HAP-1 (cell line): ENCODE data around the gene CAST.
A peak's percentile ranks its signal among the peaks of the same experiment; 100 is the strongest.
"Not testable (repeated sequence)": the region's sequence is repeated elsewhere in the genome, so short reads cannot be mapped to it uniquely, and the experiment has no call there.

Source experiments
- DNase-seq, 2 experiments: peaks; one replicate each; pipeline ENCODE4 v3.0.0-alpha.2; 2016 to 2020; ENCODE audit warnings: low spot score in 2 of 2
- H3K27me3 ChIP-seq: fragments of 250-450 bp; sonication (Bioruptor Pico); 2 replicates; pipeline ENCODE4 v1.5.1; 2020; ENCODE audit warnings: low read depth, mild to moderate bottlenecking, moderate library complexity
- H3K36me3 ChIP-seq: fragments of 250-450 bp; sonication (Bioruptor Pico); replicated peaks from 2 replicates; pipeline ENCODE4 v1.5.1; 2020; ENCODE audit warnings: mild to moderate bottlenecking
- H3K4me1 ChIP-seq: fragments of 250-450 bp; sonication (Bioruptor Pico); 2 replicates; pipeline ENCODE4 v1.5.1; 2020; ENCODE audit warnings: mild to moderate bottlenecking
- H3K4me3 ChIP-seq: fragments of 250-450 bp; sonication (Bioruptor Pico); 2 replicates; pipeline ENCODE4 v1.5.1; 2020; ENCODE audit warnings: mild to moderate bottlenecking, moderate library complexity
- H3K9me3 ChIP-seq: fragments of 250-450 bp; sonication (Bioruptor Pico); 2 replicates; pipeline ENCODE4 v1.5.1; 2020; ENCODE audit warnings: mild to moderate bottlenecking, moderate library complexity
- in situ Hi-C: fragments of 300-500 bp; cut with MboI; formaldehyde crosslinking; loops from 3 replicates; pipeline ENCODE4 v1.14.3; 2020; ENCODE audit warnings: low sequenced_read_pairs, inconsistent platforms, mixed read lengths

CAST gene

GRCh38 chr5:96661855-96662724 lies at the start of gene CAST:
CAST (plus strand) TSS chr5:96662376; CDS start chr5:96662423, 47 bp downstream.
- H3K36me3 ChIP-seq: no peaks in the 10 kb centered on the region
- in situ Hi-C loops: no loop called here
- H3K27me3 ChIP-seq: no peaks in the 10 kb centered on the region
- DNase-seq: peak; percentile 93 to 94
- no peaks in the 10 kb centered on the region for H3K9me3 ChIP-seq
- peak within 1 kb of the TSS; percentile 74 for H3K4me3 ChIP-seq
- H3K4me1 ChIP-seq: peaks cover 10% of the 10 kb centered on the region

DNA sequence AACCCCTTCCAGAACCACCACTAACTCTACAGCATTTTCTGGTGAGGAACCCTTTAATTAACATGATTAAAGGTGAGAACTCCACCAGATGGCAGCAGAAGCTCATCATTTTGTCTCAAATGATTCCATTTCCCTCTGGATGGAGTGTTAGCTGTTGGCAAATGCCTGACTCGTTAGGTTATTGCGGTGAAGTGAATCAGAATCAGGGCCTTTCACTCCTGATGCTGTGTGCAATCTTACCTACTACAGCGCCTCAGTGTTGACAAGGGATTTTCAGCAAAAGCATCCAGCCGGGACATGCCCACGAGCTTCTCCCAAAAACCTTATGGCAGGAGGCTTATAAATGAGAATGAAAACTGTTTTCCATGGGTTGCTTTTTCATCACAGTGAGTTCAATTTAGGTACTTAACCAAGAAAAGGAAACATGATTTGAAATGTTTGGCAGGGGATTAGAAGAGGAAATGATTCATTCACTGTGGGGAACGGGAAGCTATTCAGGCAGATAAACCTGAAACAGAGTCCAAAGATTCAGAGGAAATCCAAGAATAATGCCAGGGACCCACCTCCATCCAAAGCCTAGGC lies 48.0 kb upstream of the CAST start:
- H3K9me3 ChIP-seq: no peaks in the 10 kb centered on the region
- H3K4me1 ChIP-seq: peaks cover 6% of the 10 kb centered on the region
- peak; percentile 69 to 72 for DNase-seq
- in situ Hi-C loops: loop anchor here (25.0 kb wide), 1 partner anchor 752 kb away; no protein-coding TSS in a partner anchor
- H3K4me3 ChIP-seq: no peak overlapping the region
- H3K27me3 ChIP-seq: peaks cover 3% of the 10 kb centered on the region; the same call in 1 of the 2 replicates
- no peaks in the 10 kb centered on the region for H3K36me3 ChIP-seq

- Histone ChIP-seq H3K4me3 (no peak overlapping the region), H3K9me3 (no peaks in the 10 kb centered on the region), H3K36me3 (no peaks in the 10 kb centered on the region), H3K4me1 (peaks cover 4% of the 10 kb centered on the region), H3K27me3 (peaks cover 3% of the 10 kb centered on the region; the same call in 1 of the 2 replicates)
- no peak for DNase-seq
- in situ Hi-C loops: loop anchor here (25.0 kb wide), 1 partner anchor 753 kb away; no protein-coding TSS in a partner anchor
These were observed 47.0 kb upstream of the CAST start for GRCh38 chr5:96615223-96615622.

DNA sequence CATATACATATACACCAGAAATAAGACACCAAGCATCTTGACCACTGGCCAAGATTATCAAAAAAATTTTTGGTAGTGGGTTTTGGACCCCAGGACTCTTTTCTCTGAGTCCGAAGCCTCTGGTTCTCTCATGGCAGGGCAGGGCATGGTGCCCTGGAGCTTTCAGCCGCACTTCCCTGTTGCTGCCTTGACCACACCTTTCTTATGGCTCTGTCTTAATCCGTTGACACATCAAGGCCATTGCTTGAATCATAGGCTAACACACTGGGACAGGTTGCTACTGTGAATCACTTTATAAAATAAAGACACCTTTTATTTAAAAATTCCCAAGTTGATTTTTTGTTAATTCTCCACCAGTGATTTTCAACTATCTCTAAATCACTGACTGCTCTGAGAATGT lies 45.4 kb upstream of the CAST start:
- Histone ChIP-seq H3K27me3 (peaks cover 3% of the 10 kb centered on the region; the same call in 1 of the 2 replicates), H3K4me1 (no peaks in the 10 kb centered on the region), H3K9me3 (no peaks in the 10 kb centered on the region), H3K4me3 (no peak overlapping the region), H3K36me3 (no peaks in the 10 kb centered on the region)
- in situ Hi-C loops: loop anchor here (25.0 kb wide), 1 partner anchor 754 kb away; no protein-coding TSS in a partner anchor
- no peak for DNase-seq

DNA sequence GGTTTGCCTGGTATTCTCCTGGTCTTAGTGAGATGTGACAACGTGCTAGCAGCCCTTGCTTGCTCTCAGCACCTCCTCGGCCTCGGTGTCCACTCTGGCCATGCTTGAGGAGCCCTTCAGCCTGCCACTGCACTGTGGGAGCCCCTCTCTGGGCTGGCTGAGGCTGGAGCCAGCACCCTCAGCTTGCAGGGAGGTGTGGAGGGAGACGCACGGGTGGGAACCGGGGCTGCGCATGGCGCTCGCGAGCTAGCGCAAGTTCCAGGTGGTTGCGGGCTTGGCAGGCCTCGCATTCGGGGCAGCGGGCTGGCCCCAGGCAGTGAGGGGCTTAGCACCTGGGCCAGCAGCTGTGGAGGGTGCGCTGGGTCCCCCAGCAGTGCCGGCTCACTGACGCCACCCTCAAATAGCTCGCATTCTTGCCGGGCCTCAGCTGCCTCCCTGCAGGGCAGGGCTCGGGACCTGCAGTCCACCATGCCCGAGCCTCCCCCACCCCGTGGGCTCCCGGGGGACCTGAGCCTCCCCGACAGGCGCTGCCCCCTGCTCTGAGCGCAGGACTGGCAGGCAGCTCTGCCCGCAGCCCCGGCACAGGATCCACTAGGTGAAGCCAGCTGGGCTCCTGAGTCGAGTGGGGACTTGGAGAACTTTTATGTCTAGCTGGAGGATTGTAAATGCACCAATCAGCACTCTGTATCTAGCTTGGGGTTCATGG lies 43.7 kb upstream of the CAST start:
- not testable (repeated sequence) for H3K27me3 ChIP-seq, H3K36me3 ChIP-seq, H3K4me3 ChIP-seq, H3K9me3 ChIP-seq, DNase-seq, H3K4me1 ChIP-seq
- in situ Hi-C loops: loop anchor here (25.0 kb wide), 1 partner anchor 756 kb away; no protein-coding TSS in a partner anchor

- Histone ChIP-seq H3K4me3 (no peak overlapping the region), H3K9me3 (no peaks in the 10 kb centered on the region), H3K36me3 (no peaks in the 10 kb centered on the region), H3K4me1 (no peaks in the 10 kb centered on the region), H3K27me3 (no peaks in the 10 kb centered on the region)
- in situ Hi-C loops: loop anchor here (25.0 kb wide), 1 partner anchor 758 kb away; no protein-coding TSS in a partner anchor
- DNase-seq: no peak
These were observed 42.2 kb upstream of the CAST start for GRCh38 chr5:96619946-96620345.

GRCh38 chr5:96624596-96624995 lies 37.6 kb upstream of the CAST start:
- peaks cover 4% of the 10 kb centered on the region; the same call in 1 of the 2 replicates for H3K4me1 ChIP-seq
- no peak overlapping the region for H3K4me3 ChIP-seq
- no peaks in the 10 kb centered on the region for H3K36me3 ChIP-seq
- no peak for DNase-seq
- H3K9me3 ChIP-seq: no peaks in the 10 kb centered on the region
- in situ Hi-C loops: loop anchor here (25.0 kb wide), 1 partner anchor 762 kb away; no protein-coding TSS in a partner anchor
- no peaks in the 10 kb centered on the region for H3K27me3 ChIP-seq

- H3K9me3 ChIP-seq: no peaks in the 10 kb centered on the region
- in situ Hi-C loops: loop anchor here (25.0 kb wide), 1 partner anchor 537 kb away; no protein-coding TSS in a partner anchor
- no peak overlapping the region for H3K4me3 ChIP-seq
- H3K4me1 ChIP-seq: peaks cover 4% of the 10 kb centered on the region; the same call in 1 of the 2 replicates
- DNase-seq: no peak
- no peaks in the 10 kb centered on the region for H3K36me3 ChIP-seq
- H3K27me3 ChIP-seq: no peaks in the 10 kb centered on the region
These were observed 36.8 kb upstream of the CAST start for GRCh38 chr5:96625365-96625764.

DNA sequence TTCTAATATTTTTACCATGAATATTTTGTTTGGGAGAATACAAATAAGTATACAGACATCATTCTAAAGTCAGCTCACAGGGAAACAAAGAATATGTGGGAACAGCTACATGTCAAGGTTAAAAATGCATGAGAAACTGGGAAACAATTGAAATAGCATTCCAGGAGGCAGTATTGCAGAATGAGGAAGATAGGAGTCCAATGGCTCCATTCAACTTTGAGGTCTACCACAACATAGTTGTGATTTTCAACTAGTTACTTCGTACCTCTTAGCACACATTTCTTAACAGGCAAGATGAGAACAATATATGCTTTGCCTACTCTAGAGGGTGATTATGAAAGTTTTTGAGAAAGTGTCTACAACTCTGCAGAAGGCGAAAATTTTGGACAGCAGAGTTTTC lies 35.2 kb upstream of the CAST start:
- in situ Hi-C loops: loop anchor here (25.0 kb wide), 1 partner anchor 535 kb away; no protein-coding TSS in a partner anchor
- H3K4me1 ChIP-seq: peaks cover 4% of the 10 kb centered on the region; the same call in 1 of the 2 replicates
- H3K36me3 ChIP-seq: no peaks in the 10 kb centered on the region
- H3K9me3 ChIP-seq: no peaks in the 10 kb centered on the region
- H3K4me3 ChIP-seq: no peak overlapping the region
- H3K27me3 ChIP-seq: no peaks in the 10 kb centered on the region
- no peak for DNase-seq

GRCh38 chr5:96627792-96628398 lies 34.3 kb upstream of the CAST start:
- H3K36me3 ChIP-seq: no peaks in the 10 kb centered on the region
- H3K4me1 ChIP-seq: peaks cover 4% of the 10 kb centered on the region; the same call in 1 of the 2 replicates
- no peak overlapping the region for H3K4me3 ChIP-seq
- H3K9me3 ChIP-seq: no peaks in the 10 kb centered on the region
- no peak for DNase-seq
- H3K27me3 ChIP-seq: no peaks in the 10 kb centered on the region
- in situ Hi-C loops: loop anchor here (25.0 kb wide), 1 partner anchor 534 kb away; no protein-coding TSS in a partner anchor

GRCh38 chr5:96628406-96628805 lies 33.8 kb upstream of the CAST start:
- H3K36me3 ChIP-seq: no peaks in the 10 kb centered on the region
- no peaks in the 10 kb centered on the region for H3K27me3 ChIP-seq
- in situ Hi-C loops: loop anchor here (25.0 kb wide), 1 partner anchor 534 kb away; no protein-coding TSS in a partner anchor
- no peak overlapping the region for H3K4me3 ChIP-seq
- no peak for DNase-seq
- H3K9me3 ChIP-seq: no peaks in the 10 kb centered on the region
- H3K4me1 ChIP-seq: peaks cover 4% of the 10 kb centered on the region; the same call in 1 of the 2 replicates

DNA sequence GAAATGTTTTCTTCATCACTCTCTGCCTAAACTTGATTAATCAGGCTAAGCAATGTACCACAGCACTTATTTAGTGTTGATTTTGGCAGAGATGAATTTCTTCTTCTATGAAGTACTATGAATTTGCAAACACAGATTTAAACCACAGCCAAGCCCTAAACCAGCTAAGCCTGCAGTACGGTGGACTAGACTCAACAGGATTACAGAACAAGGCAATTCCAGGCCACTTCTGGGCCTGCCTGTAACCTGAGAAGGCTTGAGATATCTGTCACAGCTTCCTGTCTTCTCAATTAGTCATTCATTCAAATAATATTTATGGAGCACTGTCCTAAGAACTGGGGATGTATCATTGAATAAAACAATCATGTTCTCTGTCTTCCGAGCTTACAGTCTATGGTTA lies 32.4 kb upstream of the CAST start:
- no peak overlapping the region for H3K4me3 ChIP-seq
- no peaks in the 10 kb centered on the region for H3K27me3 ChIP-seq
- in situ Hi-C loops: loop anchor here (25.0 kb wide), 1 partner anchor 533 kb away; no protein-coding TSS in a partner anchor
- H3K9me3 ChIP-seq: no peaks in the 10 kb centered on the region
- H3K4me1 ChIP-seq: peaks cover 4% of the 10 kb centered on the region; the same call in 1 of the 2 replicates
- no peak for DNase-seq
- no peaks in the 10 kb centered on the region for H3K36me3 ChIP-seq

DNA sequence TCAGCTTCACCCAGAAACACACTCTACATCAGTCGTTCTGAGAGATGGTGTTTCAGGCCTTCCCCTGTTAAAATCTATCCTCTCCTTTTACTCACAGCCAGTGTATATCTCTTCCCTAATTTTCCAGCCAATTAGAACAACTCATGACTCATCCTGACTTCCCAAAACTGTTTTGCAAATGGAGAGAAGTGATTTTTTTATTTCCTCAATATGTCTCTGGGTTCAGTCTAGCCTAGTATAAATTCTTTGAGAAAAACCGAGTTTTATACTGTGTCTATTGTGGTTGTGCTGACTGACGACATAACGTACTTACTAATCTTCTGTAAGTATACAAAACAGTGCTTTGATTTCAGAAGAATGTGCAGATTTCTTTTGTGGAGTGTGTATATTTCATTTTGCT lies 28.4 kb upstream of the CAST start:
- H3K9me3 ChIP-seq: no peaks in the 10 kb centered on the region
- no peaks in the 10 kb centered on the region for H3K4me1 ChIP-seq
- H3K4me3 ChIP-seq: no peak overlapping the region
- in situ Hi-C loops: loop anchor here (25.0 kb wide), 1 partner anchor 528 kb away; no protein-coding TSS in a partner anchor
- H3K36me3 ChIP-seq: no peaks in the 10 kb centered on the region
- no peak for DNase-seq
- no peaks in the 10 kb centered on the region for H3K27me3 ChIP-seq
